H1 (cell line): Measurements from ENCODE around the gene GNG13. TPM values are rescaled to one million over a fixed set of nuclear protein-coding genes. Genes with fewer than 3 reads are reported as not detected.

Experiments
- CTCF ChIA-PET: fragments of 300-600 bp; sonication (Branson Sonifier 250); formaldehyde crosslinking; loops from one replicate; lab custom pipeline; 2021; ENCODE audit not compliant: partially characterized antibody; lab: Charles Lee
- POLR2A ChIA-PET: fragments of 300-600 bp; sonication (Branson Sonifier 250); formaldehyde crosslinking; loops from one replicate; lab custom pipeline; 2021; ENCODE audit warnings: inconsistent platforms; ENCODE audit not compliant: partially characterized antibody; lab: Charles Lee
- DNase-seq, 2 experiments: peaks; one replicate each; pipeline versions ENCODE4 v3.0.0 to v3.0.0-alpha.2; 2010 to 2022; ENCODE audit warnings: low spot score in 2 of 2, low read depth in 1 of 2, mixed read lengths in 1 of 2
- FAIRE-seq: peaks from 2 replicates; lab custom pipeline; 2011; peaks lifted over from hg19 to GRCh38; lab: Jason Lieb, UNC
- H2AFZ ChIP-seq: 2 replicates; pipeline ENCODE4 v1.8.1; 2012; ENCODE audit warnings: low read length, inconsistent platforms
- H2AK5ac ChIP-seq: 2 replicates; pipeline ENCODE4 v1.6.1; 2013; ENCODE audit warnings: low read depth, low read length
- H2BK120ac ChIP-seq: replicated peaks from 2 replicates; pipeline ENCODE3; 2013; ENCODE audit warnings: low read depth, low read length, inconsistent platforms
- H2BK12ac ChIP-seq: 2 replicates; pipeline ENCODE4 v1.6.1; 2013; ENCODE audit warnings: low read depth, low read length
- H2BK15ac ChIP-seq: 2 replicates; pipeline ENCODE4 v1.6.1; 2013; ENCODE audit warnings: low read length
- H2BK20ac ChIP-seq: 2 replicates; pipeline ENCODE4 v1.6.1; 2013; ENCODE audit warnings: low read length
- H2BK5ac ChIP-seq: 2 replicates; pipeline ENCODE4 v1.6.1; 2013; ENCODE audit warnings: low read depth, low read length
- H3K14ac ChIP-seq: 2 replicates; pipeline ENCODE4 v1.6.1; 2013; ENCODE audit warnings: inconsistent platforms; ENCODE audit not compliant: insufficient read length
- H3K18ac ChIP-seq: 2 replicates; pipeline ENCODE4 v1.6.1; 2013; ENCODE audit warnings: low read length; ENCODE audit errors: extremely low read depth
- H3K23ac ChIP-seq: 2 replicates; pipeline ENCODE4 v1.6.1; 2013; ENCODE audit warnings: inconsistent platforms; ENCODE audit not compliant: insufficient read length
- H3K23me2 ChIP-seq: 2 replicates; pipeline ENCODE4 v1.6.1; 2013; ENCODE audit warnings: low read depth, low read length
- H3K27ac ChIP-seq: 2 replicates; pipeline ENCODE4 v1.6.1; 2011; ENCODE audit warnings: low read depth, low read length, inconsistent platforms
- H3K27me3 ChIP-seq, 4 experiments: replicated peaks in 1 of 4; 1 replicate in 1 of 4; 2 replicates in 3 of 4; pipeline versions ENCODE4 v1.6.1 to v1.8.1; 2011 to 2013; ENCODE audit warnings: low read length in 3 of 4, mild to moderate bottlenecking in 3 of 4, inconsistent platforms in 2 of 4, mixed read lengths in 2 of 4, moderate library complexity in 1 of 4; ENCODE audit not compliant: control insufficient read depth in 3 of 4, insufficient read depth in 3 of 4; ENCODE audit errors: extremely low read depth in 1 of 4
- H3K36me3 ChIP-seq, 4 experiments: 2 replicates each; pipeline versions ENCODE4 v1.6.1 to v1.8.1; 2011 to 2013; ENCODE audit warnings: mild to moderate bottlenecking in 4 of 4, low read length in 3 of 4, moderate library complexity in 2 of 4, control low read depth in 1 of 4, inconsistent platforms in 1 of 4; ENCODE audit not compliant: insufficient read depth in 4 of 4, control insufficient read depth in 2 of 4
- H3K4ac ChIP-seq: replicated peaks from 2 replicates; pipeline ENCODE3; 2013; ENCODE audit warnings: low read length, low read depth, mixed read lengths, inconsistent platforms; ENCODE audit not compliant: insufficient read length
- H3K4me1 ChIP-seq, 4 experiments: replicated peaks in 1 of 4; 1 replicate in 1 of 4; 2 replicates in 3 of 4; pipeline versions ENCODE4 v1.6.1 to v1.8.1; 2011 to 2013; ENCODE audit warnings: low read length in 3 of 4, inconsistent platforms in 2 of 4, mixed read lengths in 1 of 4; ENCODE audit not compliant: insufficient read depth in 4 of 4, control insufficient read depth in 3 of 4
- H3K4me2 ChIP-seq, 2 experiments: 2 replicates each; pipeline versions ENCODE4 v1.6.1 to v1.8.1; 2011 to 2013; ENCODE audit warnings: low read depth in 2 of 2, low read length in 2 of 2, control low read depth in 1 of 2, inconsistent platforms in 1 of 2, mild to moderate bottlenecking in 1 of 2; ENCODE audit not compliant: insufficient read depth in 1 of 2
- H3K4me3 ChIP-seq, 4 experiments: fragments of 200-600, 300-600 bp in 1 of 4; sonication (generic), shearing (Covaris generic), sonication (Bioruptor Twin) in 1 of 4; 2 replicates each; pipeline versions ENCODE4 v1.5.1 to v1.8.1; 2011 to 2016; ENCODE audit warnings: low read length in 4 of 4, low read depth in 3 of 4, control low read depth in 2 of 4, inconsistent platforms in 2 of 4, mild to moderate bottlenecking in 2 of 4, mixed read lengths in 1 of 4, moderate library complexity in 1 of 4; ENCODE audit not compliant: insufficient read depth in 2 of 4; ENCODE audit errors: extremely low read depth in 1 of 4
- H3K56ac ChIP-seq: replicated peaks from 2 replicates; pipeline ENCODE3; 2013; ENCODE audit warnings: low read depth, mild to moderate bottlenecking, mixed read lengths, low read length, inconsistent platforms; ENCODE audit not compliant: insufficient read length
- H3K79me1 ChIP-seq: 2 replicates; pipeline ENCODE4 v1.6.1; 2013; ENCODE audit warnings: low read depth, low read length, control low read depth
- H3K79me2 ChIP-seq, 2 experiments: 2 replicates each; pipeline versions ENCODE4 v1.6.1 to v1.8.1; 2012 to 2013; ENCODE audit warnings: low read length in 2 of 2, mild to moderate bottlenecking in 2 of 2, inconsistent platforms in 1 of 2; ENCODE audit not compliant: insufficient read depth in 2 of 2, control insufficient read depth in 1 of 2
- H3K9ac ChIP-seq, 4 experiments: replicated peaks in 1 of 4; 1 replicate in 1 of 4; 2 replicates in 3 of 4; pipeline versions ENCODE4 v1.6.1 to v1.8.1; 2011 to 2013; ENCODE audit warnings: low read depth in 3 of 4, low read length in 3 of 4, control low read depth in 2 of 4, mild to moderate bottlenecking in 2 of 4, moderate library complexity in 2 of 4, inconsistent platforms in 1 of 4; ENCODE audit errors: extremely low read depth in 1 of 4
- H3K9me3 ChIP-seq, 2 experiments: 2 replicates each; pipeline versions ENCODE4 v1.6.1 to v1.8.1; 2012 to 2013; ENCODE audit warnings: mild to moderate bottlenecking in 2 of 2, moderate library complexity in 2 of 2, control low read depth in 1 of 2, inconsistent platforms in 1 of 2, low read depth in 1 of 2, low read length in 1 of 2, mixed read lengths in 1 of 2; ENCODE audit not compliant: insufficient read depth in 2 of 2
- H4K20me1 ChIP-seq, 2 experiments: replicated peaks in 1 of 2; 2 replicates each; pipeline versions ENCODE3 to v1.8.1; 2011 to 2013; ENCODE audit warnings: inconsistent platforms in 2 of 2, low read length in 2 of 2, mild to moderate bottlenecking in 1 of 2; ENCODE audit not compliant: insufficient read depth in 2 of 2, control insufficient read depth in 1 of 2
- H4K5ac ChIP-seq: 2 replicates; pipeline ENCODE4 v1.6.1; 2013; ENCODE audit warnings: low read length, low read depth, mixed read lengths, inconsistent platforms; ENCODE audit not compliant: insufficient read length
- H4K8ac ChIP-seq: 2 replicates; pipeline ENCODE4 v1.8.0; 2013; ENCODE audit warnings: mild to moderate bottlenecking, moderate library complexity, low read length, inconsistent platforms; ENCODE audit not compliant: insufficient read depth; ENCODE audit errors: extremely low read depth
- H4K91ac ChIP-seq: replicated peaks from 2 replicates; pipeline ENCODE3; 2013; ENCODE audit warnings: low read length, mixed read lengths, inconsistent platforms; ENCODE audit not compliant: insufficient read length
- CHD1 ChIP-seq: IDR thresholded peaks from 2 replicates; pipeline ENCODE4 v1.6.1; 2012; ENCODE audit warnings: low read depth, low read length, improper control_type of control experiment
- CHD2 ChIP-seq: IDR thresholded peaks from 2 replicates; pipeline ENCODE4 v1.6.1; 2012; ENCODE audit warnings: low read length, improper control_type of control experiment
- FOSL1 ChIP-seq: IDR thresholded peaks from 2 replicates; pipeline ENCODE4 v1.6.1; 2011; ENCODE audit warnings: mild to moderate bottlenecking, low read depth, low read length, moderate library complexity; ENCODE audit not compliant: insufficient read depth
- KDM5A ChIP-seq: fragments of 200-600 bp; IDR thresholded peaks from 2 replicates; pipeline ENCODE4 v1.7.1; 2012; ENCODE audit warnings: mild to moderate bottlenecking, low read length, inconsistent platforms, mixed read lengths
- POLR2AphosphoS5 ChIP-seq: IDR thresholded peaks from 2 replicates; pipeline ENCODE4 v1.6.1; 2011; ENCODE audit warnings: low read depth, low read length
- RBBP5 ChIP-seq: IDR thresholded peaks from 2 replicates; pipeline ENCODE4 v1.7.1; 2012; ENCODE audit warnings: low read depth, mild to moderate bottlenecking, inconsistent platforms, low read length, moderate library complexity, borderline replicate concordance
- RFX5 ChIP-seq: IDR thresholded peaks from 2 replicates; pipeline ENCODE4 v1.6.1; 2011; ENCODE audit warnings: low read depth, low read length, improper control_type of control experiment, borderline replicate concordance
- SP4 ChIP-seq: IDR thresholded peaks from 2 replicates; pipeline ENCODE4 v1.6.1; 2012; ENCODE audit warnings: low read length, inconsistent platforms
- TBP ChIP-seq: IDR thresholded peaks from 2 replicates; pipeline ENCODE4 v1.6.1; 2011; ENCODE audit warnings: low read depth, low read length, improper control_type of control experiment
- WGBS, 2 experiments: shearing (Covaris generic) in 1 of 2; methylation state at CpG; one replicate each; pipeline versions ENCODE4 v1.1.6 to v1.1.7; 2013 to 2015; ENCODE audit warnings: low lambda C conversion rate in 2 of 2, mixed read lengths in 2 of 2, inconsistent platforms in 1 of 2, low coverage in 1 of 2, missing lambda C conversion rate in 1 of 2; ENCODE audit not compliant: insufficient replicate concordance in 2 of 2, insufficient coverage in 1 of 2, insufficient read length in 1 of 2; ENCODE audit errors: extremely low coverage in 1 of 2, missing lambda C conversion rate in 1 of 2; 5-methylcytosine and 5-hydroxymethylcytosine counted together
- polyA plus RNA-seq, 7 experiments: library from polyadenylated mRNA; depleted of rRNA in 3 of 7; stranded (reverse) in 5 of 7; unstranded in 2 of 7; fragments of >200 nt in 5 of 7; fragments of 200-250 nt in 2 of 7; gene quantifications; 1 replicate in 5 of 7; 2 replicates in 1 of 7; 4 replicates in 1 of 7; pipeline versions ENCODE4 v1.2.1 to v1.2.3, GENCODE V29; 2011 to 2013; ENCODE audit warnings: missing spikeins in 2 of 7, mixed read lengths in 2 of 7
- total RNA-seq: library from RNA; stranded (reverse); fragmentation: NEBNext Ultra II Directional; extraction: Animal tissue kit (Norgen Biotek cat#: 25700); gene quantifications from 2 replicates; pipeline ENCODE4 v1.2.1, GENCODE V29; 2021
- TF ChIP-seq, protein P1 (sequence below): IDR thresholded peaks from 2 replicates; pipeline ENCODE4 v1.6.1; 2012; ENCODE audit warnings: low read length, inconsistent platforms

GNG13 gene
- total and polyA plus RNA-seq, 2 of the 8 experiments (the other 6 are each of a cell fraction or from before 2014, with no cell fraction given): not detected

DNA sequence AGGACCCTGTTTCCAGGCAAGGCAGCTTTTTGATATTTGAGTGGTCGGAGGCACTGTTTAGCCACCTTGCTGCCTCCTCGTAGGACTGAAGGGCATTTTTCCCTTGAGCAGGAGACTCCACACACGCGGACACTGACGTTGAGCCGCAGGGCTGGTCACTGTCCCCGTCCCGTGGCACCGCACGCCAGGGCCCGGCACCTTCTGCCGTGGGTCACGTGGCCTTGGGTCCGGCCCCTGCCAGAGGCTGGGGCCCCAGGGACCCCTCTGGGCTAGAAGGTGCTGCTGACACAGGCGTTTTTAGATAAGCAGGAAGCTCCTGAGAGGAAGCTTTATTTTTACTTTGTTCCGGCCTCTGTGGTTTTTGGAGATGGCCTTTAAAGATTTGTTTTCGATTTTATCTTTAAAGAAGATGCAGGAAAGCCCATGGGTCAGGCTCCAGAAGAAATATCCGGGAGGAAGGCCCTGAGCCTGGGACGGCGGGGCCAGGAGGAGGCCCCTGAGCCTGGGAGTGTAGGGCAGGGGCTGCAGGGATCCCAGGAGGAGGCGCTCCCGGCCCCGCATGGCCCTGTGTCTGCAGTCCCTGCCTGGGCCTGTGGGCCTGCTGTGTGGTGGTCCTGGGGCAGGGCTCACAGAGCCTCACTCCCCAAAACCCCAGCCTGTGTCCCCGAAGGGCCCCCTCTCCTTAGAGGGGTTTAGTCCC lies 30.5 kb upstream of the GNG13 start:
- Histone ChIP-seq H3K56ac (no peak overlapping the region), H3K27ac (no peak overlapping the region), H3K4me3 (no peak overlapping the region), H2BK20ac (no peak overlapping the region), H2AFZ (no peak overlapping the region), H3K14ac (no peak overlapping the region), H4K5ac (no peak overlapping the region), H2BK12ac (no peak overlapping the region), H3K27me3 (no peaks in the 10 kb centered on the region), H3K4me1 (no peaks in the 10 kb centered on the region), H3K9ac (no peak overlapping the region), H3K23me2 (no peaks in the 10 kb centered on the region), H4K8ac (no peak overlapping the region; the same call in 1 of the 2 replicates), H3K9me3 (peaks cover 11 to 61% of the 10 kb centered on the region in 2 experiments; a peak in 3 of 4 replicates), H4K91ac (no peak overlapping the region), H3K79me2 (no peaks in the 10 kb centered on the region), H3K79me1 (no peaks in the 10 kb centered on the region), H2BK120ac (no peak overlapping the region), H3K23ac (no peak overlapping the region), H3K4me2 (no peak overlapping the region), H3K18ac (no peak overlapping the region), H2BK15ac (no peak overlapping the region), H3K4ac (no peak overlapping the region), H3K36me3 (no peaks in the 10 kb centered on the region), H2BK5ac (no peak overlapping the region), H2AK5ac (no peak overlapping the region), H4K20me1 (no peaks in the 10 kb centered on the region)
- TF ChIP-seq RBBP5 (no peak), SP4 (no peak), CHD2 (no peak), TBP (no peak), FOSL1 (no peak), RFX5 (no peak), POLR2AphosphoS5 (no peak), KDM5A (no peak), CHD1 (no peak)
- TF ChIP-seq, protein P1, sequence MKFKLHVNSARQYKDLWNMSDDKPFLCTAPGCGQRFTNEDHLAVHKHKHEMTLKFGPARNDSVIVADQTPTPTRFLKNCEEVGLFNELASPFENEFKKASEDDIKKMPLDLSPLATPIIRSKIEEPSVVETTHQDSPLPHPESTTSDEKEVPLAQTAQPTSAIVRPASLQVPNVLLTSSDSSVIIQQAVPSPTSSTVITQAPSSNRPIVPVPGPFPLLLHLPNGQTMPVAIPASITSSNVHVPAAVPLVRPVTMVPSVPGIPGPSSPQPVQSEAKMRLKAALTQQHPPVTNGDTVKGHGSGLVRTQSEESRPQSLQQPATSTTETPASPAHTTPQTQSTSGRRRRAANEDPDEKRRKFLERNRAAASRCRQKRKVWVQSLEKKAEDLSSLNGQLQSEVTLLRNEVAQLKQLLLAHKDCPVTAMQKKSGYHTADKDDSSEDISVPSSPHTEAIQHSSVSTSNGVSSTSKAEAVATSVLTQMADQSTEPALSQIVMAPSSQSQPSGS: no peak
- WGBS, 2 experiments: 93% methylated on average over 23 of the region's 24 CpGs; no CpG with 5 or more reads in 1 of the 2 experiments
- ChIA-PET POLR2A (no interaction called here), CTCF (no interaction called here)
- no peak for FAIRE-seq
- no peak for DNase-seq
